Stimulated activated CD4-positive, alpha-beta T cell treated with anti-CD3 and anti-CD28 coated beads, TNF-alpha, amount 100 ng/mL, for 48 hours (primary cell): ENCODE measurements around the gene EFCAB10.
A peak's percentile ranks its signal among the peaks of the same experiment; 100 is the strongest.
"Not testable (repeated sequence)": the region's sequence is repeated elsewhere in the genome, so short reads cannot be mapped to it uniquely, and the experiment has no call there.

Source experiments
- DNase-seq, 3 donors: peaks; one replicate each; pipeline ENCODE4 v3.0.0-alpha.2; 2020; ENCODE audit warnings: low read depth in 3 of 3

The EFCAB10 gene

GRCh38 chr7:105531792-105532671, 49.3 kb downstream of the EFCAB10 start, which contains the start of gene RINT1:
Gene RINT1, plus strand, starts transcription at chr7:105532201. Its CDS starts 115 bp downstream, at chr7:105532316.
- peak; percentile 80 to 91 (median 86) for DNase-seq

- no peak for DNase-seq
These were observed 50.7 kb downstream of the EFCAB10 start for GRCh38 chr7:105530546-105530945.

- DNase-seq, result no peak
These were observed 51.2 kb downstream of the EFCAB10 start for GRCh38 chr7:105530126-105530525.

- not testable (repeated sequence) for DNase-seq
These were observed 53.6 kb downstream of the EFCAB10 start for GRCh38 chr7:105527737-105528136.

GRCh38 chr7:105524840-105525239, 56.5 kb downstream of the EFCAB10 start:
- no peak for DNase-seq

GRCh38 chr7:105524423-105524822, 56.9 kb downstream of the EFCAB10 start:
- DNase-seq, result not testable (repeated sequence)

- DNase-seq, result peak; percentile 74 to 79 (median 75)
These were observed 59.4 kb downstream of the EFCAB10 start, which contains the start of gene PUS7 for GRCh38 chr7:105521717-105522463. Gene PUS7, minus strand, starts transcription at chr7:105522271. Its CDS starts 13,759 bp downstream, at chr7:105508512.

GRCh38 chr7:105521027-105521716, 60.1 kb downstream of the EFCAB10 start:
- peak; percentile 12 to 45 (median 17) for DNase-seq

- DNase-seq, result not testable (repeated sequence)
These were observed 60.7 kb downstream of the EFCAB10 start for GRCh38 chr7:105520620-105521019.

- DNase-seq, result no peak
These were observed 61.9 kb downstream of the EFCAB10 start for GRCh38 chr7:105519353-105519752.

- not testable (repeated sequence) for DNase-seq
These were observed 65.7 kb downstream of the EFCAB10 start for GRCh38 chr7:105515610-105516009.
